DND-41 (cell line): Measurements from ENCODE around the gene AR.

Source experiments
- ATAC-seq: fragments of 200-7000 bp; cut with Tn5 transposase; 3 replicates; pipeline ENCODE4 v1.9.1; 2021; ENCODE audit warnings: low read depth; ENCODE audit not compliant: insufficient read depth
- DNase-seq: peaks from one replicate; pipeline ENCODE4 v3.0.0-alpha.2; 2020
- H2AFZ ChIP-seq: 2 replicates; pipeline ENCODE4 v1.6.0; 2012; ENCODE audit warnings: low read depth, low read length
- H3K27ac ChIP-seq: 2 replicates; pipeline ENCODE4 v1.5.1; 2012; ENCODE audit warnings: low read length, inconsistent platforms
- H3K27me3 ChIP-seq: fragments of 200-600 bp; sonication (generic); 2 replicates; pipeline ENCODE4 v1.6.0; 2012; ENCODE audit warnings: low read length, mild to moderate bottlenecking, inconsistent platforms; ENCODE audit not compliant: insufficient read depth, poor library complexity
- H3K36me3 ChIP-seq: 2 replicates; pipeline ENCODE4 v1.5.1; 2012; ENCODE audit warnings: low read length, inconsistent platforms; ENCODE audit not compliant: insufficient read depth
- H3K4me1 ChIP-seq: 2 replicates; pipeline ENCODE4 v1.5.1; 2012; ENCODE audit warnings: mild to moderate bottlenecking, low read length; ENCODE audit not compliant: insufficient read depth
- H3K4me2 ChIP-seq: 2 replicates; pipeline ENCODE4 v1.6.0; 2012; ENCODE audit warnings: mild to moderate bottlenecking, moderate library complexity, low read length, inconsistent platforms; ENCODE audit not compliant: insufficient read depth
- H3K4me3 ChIP-seq, 2 experiments: fragments of 200-600 bp in 1 of 2; shearing (Covaris generic) in 1 of 2; 2 replicates each; pipeline ENCODE4 v1.5.1; 2012 to 2016; ENCODE audit warnings: inconsistent platforms in 2 of 2, low read length in 2 of 2, mild to moderate bottlenecking in 2 of 2, low read depth in 1 of 2, moderate library complexity in 1 of 2
- H3K79me2 ChIP-seq: 2 replicates; pipeline ENCODE4 v1.6.0; 2012; ENCODE audit warnings: low read length, inconsistent platforms; ENCODE audit not compliant: insufficient read depth
- H3K9ac ChIP-seq: 2 replicates; pipeline ENCODE4 v1.6.0; 2012; ENCODE audit warnings: low read depth, mild to moderate bottlenecking, inconsistent platforms, low read length, moderate library complexity
- H3K9me3 ChIP-seq: 2 replicates; pipeline ENCODE4 v1.5.1; 2012; ENCODE audit warnings: low read length, moderate library complexity, mild to moderate bottlenecking, inconsistent platforms; ENCODE audit not compliant: insufficient read depth, severe bottlenecking
- H4K20me1 ChIP-seq: 2 replicates; pipeline ENCODE4 v1.6.0; 2012; ENCODE audit warnings: low read length; ENCODE audit not compliant: insufficient read depth
- EZH2 ChIP-seq: IDR thresholded peaks from 3 replicates; pipeline ENCODE4 v1.6.1; 2012; ENCODE audit warnings: borderline replicate concordance, low read depth, mild to moderate bottlenecking, moderate library complexity, low read length, inconsistent platforms; ENCODE audit not compliant: severe bottlenecking
- TF ChIP-seq, protein P1 (sequence below): IDR thresholded peaks from 2 replicates; pipeline ENCODE4 v1.5.1; 2012; ENCODE audit warnings: borderline replicate concordance, low read length, moderate library complexity, mild to moderate bottlenecking; ENCODE audit not compliant: poor library complexity, severe bottlenecking; ENCODE audit errors: extremely low read depth

The AR gene

GRCh38 chrX:67732864-67733263 lies 189.0 kb downstream of the AR start:
- Histone ChIP-seq H3K4me2 (no peak overlapping the region), H3K4me1 (no peaks in the 10 kb centered on the region), H3K27ac (no peak overlapping the region), H3K79me2 (no peaks in the 10 kb centered on the region), H3K36me3 (no peaks in the 10 kb centered on the region), H3K9ac (no peak overlapping the region), H3K4me3 (no peak overlapping the region), H4K20me1 (no peaks in the 10 kb centered on the region), H2AFZ (no peak overlapping the region), H3K27me3 (no peaks in the 10 kb centered on the region), H3K9me3 (no peaks in the 10 kb centered on the region)
- no peak for TF ChIP-seq EZH2
- TF ChIP-seq, protein P1, sequence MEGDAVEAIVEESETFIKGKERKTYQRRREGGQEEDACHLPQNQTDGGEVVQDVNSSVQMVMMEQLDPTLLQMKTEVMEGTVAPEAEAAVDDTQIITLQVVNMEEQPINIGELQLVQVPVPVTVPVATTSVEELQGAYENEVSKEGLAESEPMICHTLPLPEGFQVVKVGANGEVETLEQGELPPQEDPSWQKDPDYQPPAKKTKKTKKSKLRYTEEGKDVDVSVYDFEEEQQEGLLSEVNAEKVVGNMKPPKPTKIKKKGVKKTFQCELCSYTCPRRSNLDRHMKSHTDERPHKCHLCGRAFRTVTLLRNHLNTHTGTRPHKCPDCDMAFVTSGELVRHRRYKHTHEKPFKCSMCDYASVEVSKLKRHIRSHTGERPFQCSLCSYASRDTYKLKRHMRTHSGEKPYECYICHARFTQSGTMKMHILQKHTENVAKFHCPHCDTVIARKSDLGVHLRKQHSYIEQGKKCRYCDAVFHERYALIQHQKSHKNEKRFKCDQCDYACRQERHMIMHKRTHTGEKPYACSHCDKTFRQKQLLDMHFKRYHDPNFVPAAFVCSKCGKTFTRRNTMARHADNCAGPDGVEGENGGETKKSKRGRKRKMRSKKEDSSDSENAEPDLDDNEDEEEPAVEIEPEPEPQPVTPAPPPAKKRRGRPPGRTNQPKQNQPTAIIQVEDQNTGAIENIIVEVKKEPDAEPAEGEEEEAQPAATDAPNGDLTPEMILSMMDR = no peak
- ATAC-seq (no peak), DNase-seq (no peak)

- Histone ChIP-seq H3K9me3 (no peaks in the 10 kb centered on the region), H3K9ac (no peak overlapping the region)
Measured at GRCh38 chrX:67734111-67734753, 190.4 kb downstream of the AR start.

GRCh38 chrX:67749536-67749935 lies 205.7 kb downstream of the AR start:
- Histone ChIP-seq H3K9ac (no peak overlapping the region), H3K79me2 (no peaks in the 10 kb centered on the region), H3K27me3 (no peaks in the 10 kb centered on the region), H3K4me1 (no peaks in the 10 kb centered on the region), H4K20me1 (no peaks in the 10 kb centered on the region), H3K36me3 (no peaks in the 10 kb centered on the region), H3K27ac (no peak overlapping the region), H3K9me3 (no peaks in the 10 kb centered on the region), H2AFZ (no peak overlapping the region), H3K4me2 (no peak overlapping the region), H3K4me3 (no peak overlapping the region)
- TF ChIP-seq, protein P1 = no peak
- TF ChIP-seq EZH2 = no peak
- DNase-seq (no peak), ATAC-seq (no peak)

More at GRCh38 chrX:67734111-67734753, 190.4 kb downstream of the AR start:
- Histone ChIP-seq H3K27me3 (no peaks in the 10 kb centered on the region), H3K4me2 (no peak overlapping the region), H4K20me1 (no peaks in the 10 kb centered on the region), H2AFZ (no peak overlapping the region), H3K36me3 (no peaks in the 10 kb centered on the region), H3K4me3 (no peak overlapping the region), H3K4me1 (no peaks in the 10 kb centered on the region), H3K27ac (no peak overlapping the region), H3K79me2 (no peaks in the 10 kb centered on the region)
- ATAC-seq = no peak
- TF ChIP-seq, protein P1 = no peak
- TF ChIP-seq EZH2 = no peak
- DNase-seq = no peak

DNA sequence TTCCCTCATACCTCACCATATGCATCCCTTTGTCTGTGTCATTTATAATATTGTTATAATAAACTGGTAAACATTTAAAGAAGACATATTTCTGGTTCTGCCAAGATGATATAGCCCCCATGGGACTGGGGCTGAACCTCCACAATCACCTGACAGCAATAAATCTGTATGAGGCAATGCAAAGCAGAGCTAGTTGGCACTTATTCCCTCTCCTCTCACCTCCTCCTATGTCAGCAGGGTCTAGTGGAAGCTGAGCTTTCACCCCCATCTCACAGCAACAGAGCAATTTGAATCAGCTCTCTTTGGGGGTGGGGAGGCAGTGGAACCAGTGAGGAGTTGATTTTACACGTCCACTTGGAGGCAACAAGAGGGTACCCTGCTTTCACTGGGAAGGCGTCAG lies 206.9 kb downstream of the AR start:
- TF ChIP-seq, protein P1 = no peak
- TF ChIP-seq EZH2 = no peak
- Histone ChIP-seq H3K4me2 (no peak overlapping the region), H3K27ac (no peak overlapping the region), H3K27me3 (no peaks in the 10 kb centered on the region), H4K20me1 (no peaks in the 10 kb centered on the region), H3K79me2 (no peaks in the 10 kb centered on the region), H3K4me3 (no peak overlapping the region), H3K9ac (no peak overlapping the region), H3K4me1 (no peaks in the 10 kb centered on the region), H3K36me3 (no peaks in the 10 kb centered on the region), H3K9me3 (no peaks in the 10 kb centered on the region), H2AFZ (no peak overlapping the region)
- ATAC-seq (no peak), DNase-seq (no peak)
